ENCODE measurements around the gene SLC51B.
"Not testable (repeated sequence)": the region's sequence is repeated elsewhere in the genome, so short reads cannot be mapped to it uniquely, and the experiment has no call there.

Gene SLC51B

GRCh38 chr15:65084500-65085206 is 39.5 kb downstream of the SLC51B start:
- DNase-seq (ENCODE audit: low read depth) = no peak

- DNase-seq (ENCODE audit: low read depth) = no peak
Measured at GRCh38 chr15:65085207-65085753, 40.1 kb downstream of the SLC51B start.

GRCh38 chr15:65085990-65086679 is 40.9 kb downstream of the SLC51B start:
- DNase-seq (ENCODE audit: low read depth) = no peak

- DNase-seq (ENCODE audit: low read depth) = no peak
Measured at GRCh38 chr15:65086680-65087111, 41.5 kb downstream of the SLC51B start.

GRCh38 chr15:65087411-65087810 is 42.2 kb downstream of the SLC51B start:
- no peak for DNase-seq (ENCODE audit: low read depth)

- no peak for DNase-seq (ENCODE audit: low read depth)
Measured at GRCh38 chr15:65087873-65088642, 42.9 kb downstream of the SLC51B start.

GRCh38 chr15:65088643-65089021 is 43.4 kb downstream of the SLC51B start:
- no peak for DNase-seq (ENCODE audit: low read depth)

- no peak for DNase-seq (ENCODE audit: low read depth)
Measured at GRCh38 chr15:65089206-65089824, 44.1 kb downstream of the SLC51B start.

- DNase-seq (ENCODE audit: low read depth) = no peak
Measured at GRCh38 chr15:65091946-65092770, 47.0 kb downstream of the SLC51B start.

GRCh38 chr15:65092911-65093792 is 48.0 kb downstream of the SLC51B start:
- no peak for DNase-seq (ENCODE audit: low read depth)

GRCh38 chr15:65093793-65094170 is 48.6 kb downstream of the SLC51B start:
- DNase-seq (ENCODE audit: low read depth) = not testable (repeated sequence)

- no peak for DNase-seq (ENCODE audit: low read depth)
Measured at GRCh38 chr15:65094294-65094995, 49.3 kb downstream of the SLC51B start.

- no peak for DNase-seq (ENCODE audit: low read depth)
Measured at GRCh38 chr15:65095011-65095746, 50.0 kb downstream of the SLC51B start.

- no peak for DNase-seq (ENCODE audit: low read depth)
Measured at GRCh38 chr15:65095747-65096104, 50.5 kb downstream of the SLC51B start.

GRCh38 chr15:65096481-65097385 is 51.5 kb downstream of the SLC51B start:
- no peak for DNase-seq (ENCODE audit: low read depth)

- no peak for DNase-seq (ENCODE audit: low read depth)
Measured at GRCh38 chr15:65097651-65098263, 52.6 kb downstream of the SLC51B start.

GRCh38 chr15:65099336-65099735 is 54.1 kb downstream of the SLC51B start:
- no peak for DNase-seq (ENCODE audit: low read depth)

All from activated T-cell treated with anti-CD3 and anti-CD28 coated beads for 48 hours (primary cell).